Hematopoietic multipotent progenitor cell treated with erythropoietin and hydrocortisone succinate and interleukin-3 and kit ligand, for 15 days (in vitro differentiated cells): Measurements from ENCODE around the gene PPP2R3B.
A peak's percentile ranks its signal among the peaks of the same experiment; 100 is the strongest.
"Not testable (repeated sequence)": the region's sequence is repeated elsewhere in the genome, so short reads cannot be mapped to it uniquely, and the experiment has no call there.

Experiments
- DNase-seq: peaks from one replicate; pipeline ENCODE4 v3.0.0-alpha.2; 2015; ENCODE audit warnings: low spot score

PPP2R3B gene

GRCh38 chrX:386768-387575 lies at the start of gene PPP2R3B:
Gene PPP2R3B, minus strand, starts transcription at chrX:386907. Its CDS starts 216 bp downstream, at chrX:386691.
- DNase-seq: peak; percentile 98

GRCh38 chrX:435536-436122 lies 48.9 kb upstream of the PPP2R3B start:
- no peak for DNase-seq

- DNase-seq: no peak
These were observed 48.2 kb upstream of the PPP2R3B start for GRCh38 chrX:434946-435345.

GRCh38 chrX:433771-434170 lies 47.1 kb upstream of the PPP2R3B start:
- no peak for DNase-seq

DNA sequence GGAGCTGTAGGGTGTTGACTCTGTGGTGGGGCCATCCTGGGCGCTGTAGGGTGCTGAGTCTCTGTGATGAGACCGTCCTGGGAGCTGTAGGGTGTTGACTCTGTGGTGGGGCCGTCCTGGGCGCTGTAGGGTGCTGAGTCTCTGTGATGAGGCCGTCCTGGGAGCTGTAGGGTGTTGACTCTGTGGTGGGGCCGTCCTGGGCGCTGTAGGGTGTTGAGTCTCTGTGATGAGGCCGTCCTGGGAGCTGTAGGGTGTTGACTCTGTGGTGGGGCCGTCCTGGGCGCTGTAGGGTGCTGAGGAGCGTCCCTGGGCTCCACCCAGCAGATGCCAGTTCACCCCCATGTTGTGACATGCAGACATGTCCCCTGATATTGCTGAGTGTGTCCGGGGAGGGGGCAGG lies 46.0 kb upstream of the PPP2R3B start:
- DNase-seq: not testable (repeated sequence)

- DNase-seq: no peak
These were observed 44.9 kb upstream of the PPP2R3B start for GRCh38 chrX:431492-432111.

- no peak for DNase-seq
These were observed 44.3 kb upstream of the PPP2R3B start for GRCh38 chrX:431056-431455.

- DNase-seq: no peak
These were observed 42.6 kb upstream of the PPP2R3B start for GRCh38 chrX:429266-429825.

- DNase-seq: no peak
These were observed 41.4 kb upstream of the PPP2R3B start for GRCh38 chrX:427812-428725.

GRCh38 chrX:426881-427280 lies 40.2 kb upstream of the PPP2R3B start:
- DNase-seq: no peak

DNA sequence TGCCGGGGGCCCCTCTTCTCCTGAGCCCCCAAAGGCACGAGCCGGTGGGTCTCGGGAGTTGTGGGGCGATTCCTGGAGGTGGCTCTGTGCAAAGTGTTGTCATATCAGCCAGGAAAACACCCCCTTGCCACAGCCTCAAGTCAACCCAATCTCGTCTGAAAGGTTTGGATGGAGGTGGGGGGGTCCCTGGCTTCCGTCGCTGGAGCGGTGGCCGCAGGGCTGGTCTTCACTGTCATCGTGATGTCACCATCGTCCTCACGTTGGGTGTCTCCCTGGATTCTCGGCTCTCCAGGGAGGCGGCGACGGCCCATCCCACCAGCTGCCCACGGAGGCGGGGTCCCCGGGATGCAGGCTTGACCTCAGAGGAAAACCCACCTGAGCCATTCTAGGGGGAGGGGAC lies 38.3 kb upstream of the PPP2R3B start:
- DNase-seq: no peak

DNA sequence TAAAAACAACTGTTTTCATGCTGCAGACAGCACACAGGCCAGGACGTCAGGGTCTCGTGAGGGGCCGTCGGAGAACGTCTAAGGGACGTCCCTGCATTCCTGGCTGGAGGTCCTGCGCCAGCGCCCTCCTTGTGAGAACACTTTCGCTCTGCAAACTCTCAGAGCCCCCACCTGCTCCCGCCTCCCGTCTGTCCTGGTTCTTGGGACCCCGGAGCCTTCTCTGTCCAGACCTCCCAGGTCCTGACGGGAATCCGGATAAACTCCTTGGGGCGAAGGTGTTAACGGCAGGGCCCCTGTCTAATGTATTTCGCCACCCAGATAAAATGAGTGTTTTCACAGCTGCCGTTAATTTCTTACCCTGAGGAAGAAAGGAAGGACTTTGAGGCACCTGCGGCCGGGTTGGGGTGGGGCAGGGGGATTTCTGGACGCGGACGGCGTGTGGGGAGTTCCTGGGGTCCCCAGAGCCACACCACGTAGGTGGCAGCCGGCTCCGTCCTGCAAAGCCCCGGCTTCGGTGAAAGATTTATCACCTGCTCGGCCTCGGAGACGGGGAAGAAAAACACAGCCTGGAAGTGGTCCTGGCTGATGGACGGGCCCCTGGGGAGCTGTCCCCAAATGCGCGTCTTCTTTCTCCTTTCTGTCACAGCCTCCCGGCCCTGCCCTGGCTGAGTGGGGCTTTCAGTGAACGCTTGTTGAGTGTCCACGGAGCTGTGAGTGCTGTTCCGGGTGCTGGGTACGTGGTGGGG lies 35.1 kb upstream of the PPP2R3B start:
- no peak for DNase-seq

- DNase-seq: no peak
These were observed 34.0 kb upstream of the PPP2R3B start for GRCh38 chrX:420496-421223.

DNA sequence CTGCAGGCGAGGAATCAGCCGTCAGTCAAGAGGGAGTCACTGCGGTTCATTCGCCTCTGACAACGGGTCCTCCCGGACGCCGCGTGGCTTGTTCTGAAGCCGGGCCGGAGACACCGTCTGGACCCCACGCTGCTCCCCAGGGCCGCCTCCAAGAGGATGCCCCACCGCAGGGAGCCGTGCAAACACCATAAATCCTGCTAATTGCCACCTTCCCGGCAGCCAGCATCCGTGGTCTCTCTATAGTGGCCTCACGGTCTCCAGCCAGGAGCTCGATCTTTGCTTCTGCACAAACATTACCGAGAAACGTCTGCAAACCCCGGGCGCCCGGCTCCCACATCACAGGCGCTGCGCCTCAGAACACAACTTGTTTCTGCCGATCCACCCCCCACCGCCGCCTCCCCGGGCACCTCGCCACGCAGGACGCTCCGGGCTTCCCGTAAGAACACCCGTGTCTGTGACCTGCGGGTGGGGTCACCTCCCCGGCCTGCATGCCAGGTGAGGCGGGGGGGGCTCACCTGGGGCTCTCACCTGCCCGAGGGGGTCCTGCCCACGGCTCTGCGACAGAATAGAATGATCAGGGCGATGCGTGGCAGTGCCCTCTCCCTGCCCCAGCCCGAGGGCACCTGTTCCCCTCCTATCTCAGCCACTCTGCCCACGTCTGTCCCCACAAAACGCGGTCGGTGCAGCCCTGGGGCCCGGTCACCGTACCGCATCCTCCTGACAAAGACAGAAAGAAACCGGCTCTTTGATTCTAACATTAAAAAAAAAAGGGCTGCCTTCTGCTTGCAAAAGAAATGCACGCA lies 32.4 kb upstream of the PPP2R3B start:
- DNase-seq: no peak

DNA sequence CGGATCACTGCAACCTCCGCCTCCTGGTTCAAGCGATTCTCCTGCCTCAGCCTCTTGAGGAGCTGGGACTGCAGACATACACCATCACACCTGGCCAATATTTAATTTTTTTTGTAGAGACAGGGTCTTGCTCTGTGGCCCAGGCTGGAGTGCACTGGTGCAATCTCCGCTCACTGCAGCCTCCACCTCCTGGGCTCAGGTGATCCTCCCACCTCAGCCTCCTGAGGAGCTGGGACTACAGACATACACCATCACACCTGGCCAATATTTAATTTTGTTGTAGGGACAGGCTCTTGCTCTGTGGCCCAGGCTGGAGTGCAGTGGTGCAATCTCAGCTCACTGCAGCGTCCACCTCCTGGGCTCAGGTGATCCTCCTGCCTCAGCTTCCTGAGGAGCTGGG lies 28.8 kb upstream of the PPP2R3B start:
- DNase-seq: not testable (repeated sequence)

DNA sequence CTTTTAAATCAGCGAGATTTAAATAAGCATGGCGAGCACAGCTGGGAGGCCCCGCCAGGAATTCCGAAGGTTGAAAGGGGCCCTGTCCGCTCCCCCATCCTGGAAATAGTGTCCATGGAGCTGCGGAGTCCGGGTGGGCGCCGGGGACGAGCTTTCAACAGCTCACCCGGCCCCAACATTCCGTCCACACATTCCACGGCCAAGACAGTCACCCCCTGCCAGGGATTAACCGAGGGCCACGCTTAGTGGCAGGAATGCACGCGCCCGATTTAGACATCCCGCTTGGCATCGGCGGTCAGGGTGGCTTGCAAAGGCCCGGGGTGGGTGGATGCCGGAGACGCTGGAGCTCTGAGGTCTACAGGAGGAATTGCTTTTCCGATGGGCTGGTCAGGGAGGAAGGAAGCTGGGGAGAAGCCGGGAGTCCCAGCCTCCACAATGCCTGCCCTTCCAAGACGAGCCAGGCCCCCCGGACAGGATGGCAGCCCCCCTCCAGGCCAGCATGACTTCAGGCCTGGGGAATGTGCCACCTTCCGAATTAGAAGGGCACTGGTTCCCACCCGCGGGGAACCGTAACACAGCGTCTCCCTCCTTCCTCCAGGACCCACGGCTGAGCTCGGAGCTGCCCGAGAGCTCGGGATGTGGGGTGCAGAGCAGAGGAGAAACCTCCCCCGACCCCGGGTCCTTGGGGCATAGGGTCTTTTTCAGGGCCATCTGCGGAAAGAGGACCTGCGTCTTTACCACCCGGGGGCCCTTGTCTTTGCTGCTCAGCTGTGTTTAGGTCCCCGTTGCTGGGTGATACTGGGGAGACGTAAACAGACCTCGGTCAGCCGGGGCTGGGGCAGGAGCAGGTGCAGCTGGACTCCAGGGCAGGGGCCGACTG lies 26.9 kb upstream of the PPP2R3B start:
- no peak for DNase-seq

DNA sequence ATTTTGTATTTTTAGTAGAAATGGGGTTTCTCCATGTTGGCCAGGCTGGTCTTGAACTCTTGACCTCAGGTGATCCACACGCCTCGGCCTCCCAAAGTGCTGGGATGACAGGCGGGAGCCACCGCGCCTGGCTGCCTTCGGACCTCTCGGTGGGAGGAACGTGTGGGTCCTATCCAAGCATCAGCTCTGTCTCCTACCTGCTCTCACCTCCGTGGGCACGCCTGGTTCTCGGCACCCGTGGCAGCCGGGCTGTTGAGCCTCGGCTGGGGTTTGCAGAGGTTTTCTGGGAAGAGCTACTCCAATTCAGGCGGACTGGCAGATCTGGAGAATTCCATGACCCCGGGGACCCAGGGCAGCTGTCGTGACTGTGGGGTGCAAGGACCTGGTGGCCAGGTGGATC lies 23.6 kb upstream of the PPP2R3B start:
- DNase-seq: no peak

- no peak for DNase-seq
These were observed 18.4 kb upstream of the PPP2R3B start for GRCh38 chrX:405149-405548.

- DNase-seq: no peak
These were observed 17.9 kb upstream of the PPP2R3B start for GRCh38 chrX:404656-405055.
